Endothelial cell of umbilical vein (primary cell): ENCODE results near the gene SETD3. TPM values are rescaled to one million over a fixed set of nuclear protein-coding genes. Genes with fewer than 3 reads are reported as not detected.

ENCODE experiments used
- BruUV-seq: library from RNA; stranded (reverse); fragments of 400-500 nt; replicated peaks from 2 replicates; lab custom pipeline; 2021; lab: Mats Ljungman, UMichigan
- CTCF ChIA-PET: fragments of 300-600, 350-600 bp; sonication (Branson Sonifier 250); formaldehyde crosslinking; loops from one replicate; lab custom pipeline; 2021; ENCODE audit warnings: antibody characterized with exemption, inconsistent platforms; lab: Charles Lee
- POLR2A ChIA-PET: fragments of 300-600, 350-600 bp; sonication (Branson Sonifier 250); formaldehyde crosslinking; loops from one replicate; lab custom pipeline; 2021; ENCODE audit warnings: antibody characterized with exemption, inconsistent platforms; lab: Charles Lee
- DNase-seq: peaks from one replicate; pipeline ENCODE4 v3.0.0-alpha.2; 2011; ENCODE audit warnings: low read depth, low spot score
- FAIRE-seq: peaks from 2 replicates; lab custom pipeline; 2011; peaks lifted over from hg19 to GRCh38; lab: Jason Lieb, UNC
- H2AFZ ChIP-seq: 2 replicates; pipeline ENCODE4 v1.6.0; 2012; ENCODE audit warnings: low read depth, low read length, control low read depth, inconsistent platforms
- H3K27ac ChIP-seq: 2 replicates; pipeline ENCODE4 v1.5.1; 2011; ENCODE audit warnings: low read depth, mild to moderate bottlenecking, control low read depth, low read length, moderate library complexity; ENCODE audit not compliant: insufficient read depth
- H3K27me3 ChIP-seq, 2 experiments: 2 replicates each; pipeline versions ENCODE4 v1.6.0 to v1.6.1; 2011; ENCODE audit warnings: low read length in 2 of 2, mixed read lengths in 1 of 2; ENCODE audit not compliant: control insufficient read depth in 2 of 2, insufficient read depth in 2 of 2
- H3K36me3 ChIP-seq, 2 experiments: 2 replicates in 1 of 2; 3 replicates in 1 of 2; pipeline ENCODE4 v1.5.1; 2011; ENCODE audit warnings: low read length in 2 of 2, mild to moderate bottlenecking in 1 of 2, moderate library complexity in 1 of 2; ENCODE audit not compliant: control insufficient read depth in 2 of 2, insufficient read depth in 2 of 2; ENCODE audit errors: extremely low read depth in 1 of 2
- H3K4me1 ChIP-seq: 3 replicates; pipeline ENCODE4 v1.5.1; 2011; ENCODE audit warnings: mild to moderate bottlenecking, low read length; ENCODE audit not compliant: control insufficient read depth, insufficient read depth; ENCODE audit errors: extremely low read depth
- H3K4me2 ChIP-seq: 2 replicates; pipeline ENCODE4 v1.6.1; 2011; ENCODE audit warnings: low read length, control low read depth, mixed read lengths; ENCODE audit not compliant: insufficient read depth
- H3K4me3 ChIP-seq, 3 experiments: fragments of 200-600 bp in 1 of 3; sonication (generic), shearing (Covaris generic) in 1 of 3; replicated peaks in 1 of 3; 2 replicates each; pipeline ENCODE4 v1.5.1; 2011 to 2016; ENCODE audit warnings: control low read depth in 3 of 3, low read length in 3 of 3, mild to moderate bottlenecking in 2 of 3, inconsistent platforms in 1 of 3, low read depth in 1 of 3, moderate library complexity in 1 of 3; ENCODE audit not compliant: insufficient read depth in 1 of 3
- H3K79me2 ChIP-seq: 2 replicates; pipeline ENCODE4 v1.6.0; 2012; ENCODE audit warnings: low read length, inconsistent platforms; ENCODE audit not compliant: control insufficient read depth, insufficient read depth
- H3K9ac ChIP-seq: replicated peaks from 2 replicates; pipeline ENCODE3; 2011; ENCODE audit warnings: low read length, control low read depth; ENCODE audit not compliant: insufficient read depth; ENCODE audit errors: extremely low read depth
- H3K9me1 ChIP-seq: replicated peaks from 3 replicates; pipeline ENCODE4 v1.6.0; 2011; ENCODE audit warnings: mild to moderate bottlenecking, low read length; ENCODE audit not compliant: control insufficient read depth, insufficient read depth; ENCODE audit errors: extremely low read depth
- H3K9me3 ChIP-seq: replicated peaks from 2 replicates; pipeline ENCODE4 v1.5.1; 2012; ENCODE audit warnings: low read length, inconsistent platforms; ENCODE audit not compliant: control insufficient read depth, insufficient read depth
- H4K20me1 ChIP-seq: replicated peaks from 2 replicates; pipeline ENCODE3; 2011; ENCODE audit warnings: mild to moderate bottlenecking, low read length; ENCODE audit not compliant: control insufficient read depth, insufficient read depth; ENCODE audit errors: extremely low read depth
- EZH2 ChIP-seq: IDR thresholded peaks from 2 replicates; pipeline ENCODE4 v1.6.1; 2012; ENCODE audit warnings: borderline replicate concordance, low read depth, mild to moderate bottlenecking, moderate library complexity, low read length, inconsistent platforms; ENCODE audit not compliant: severe bottlenecking
- FOS ChIP-seq: IDR thresholded peaks from 2 replicates; pipeline ENCODE4 v1.6.1; 2011; ENCODE audit warnings: mild to moderate bottlenecking, low read length, moderate library complexity, borderline replicate concordance; ENCODE audit not compliant: insufficient read depth
- GATA2 ChIP-seq: IDR thresholded peaks from 2 replicates; pipeline ENCODE4 v1.7.0; 2011; ENCODE audit warnings: low read depth, mild to moderate bottlenecking, moderate library complexity, mixed read lengths, low read length; ENCODE audit not compliant: insufficient read length, insufficient read depth
- JUN ChIP-seq: IDR thresholded peaks from 2 replicates; pipeline ENCODE4 v1.6.1; 2011; ENCODE audit warnings: borderline replicate concordance, low read depth; ENCODE audit not compliant: insufficient read length, insufficient read depth
- MAX ChIP-seq: IDR thresholded peaks from 2 replicates; pipeline ENCODE4 v1.6.1; 2011; ENCODE audit not compliant: insufficient read depth, insufficient read length
- MYC ChIP-seq: IDR thresholded peaks from one replicate; pipeline ENCODE4 v1.6.1; 2011; ENCODE audit warnings: mild to moderate bottlenecking, low read depth, low read length
- POLR2A ChIP-seq: IDR thresholded peaks from 2 replicates; pipeline ENCODE4 v1.6.1; 2012; ENCODE audit warnings: low read depth, mild to moderate bottlenecking, control low read depth, low read length
- POLR2AphosphoS5 ChIP-seq: IDR thresholded peaks from 2 replicates; pipeline ENCODE4 v1.6.1; 2012; ENCODE audit warnings: low read depth, mild to moderate bottlenecking, control low read depth, low read length, moderate library complexity; ENCODE audit not compliant: insufficient read depth
- dilution Hi-C: fragments of 300-500 bp; cut with MboI; formaldehyde crosslinking; loops from one replicate; pipeline ENCODE4 v1.15.0; 2019; ENCODE audit warnings: low sequenced_read_pairs; ENCODE audit not compliant: extremely low pct_ligation_motif_present
- intact Hi-C: fragments of 100-400 bp; cut with micrococcal nuclease; formaldehyde crosslinking; loops from one replicate; pipeline ENCODE4 v1.10.0; 2022
- polyA plus RNA-seq, 4 experiments: library from polyadenylated mRNA; depleted of rRNA in 3 of 4; stranded (reverse) in 3 of 4; unstranded in 1 of 4; fragments of >200 nt; gene quantifications; 2 replicates each; pipeline versions ENCODE4 v1.2.1 to v1.2.3, GENCODE V29; 2011 to 2012; ENCODE audit warnings: missing spikeins in 1 of 4
- total RNA-seq: library from RNA; stranded (reverse); gene quantifications from 2 replicates; pipeline ENCODE4 v1.2.3, GENCODE V29; 2021
- TF ChIP-seq, protein P1 (sequence below), 2 donors: IDR thresholded peaks; 1 replicate in 1 of 2; 2 replicates in 1 of 2; pipeline ENCODE4 v1.5.1; 2011; ENCODE audit warnings: low read length in 2 of 2, mild to moderate bottlenecking in 2 of 2, moderate library complexity in 2 of 2, control low read depth in 1 of 2, inconsistent platforms in 1 of 2, low read depth in 1 of 2; ENCODE audit not compliant: insufficient read depth in 1 of 2; ENCODE audit errors: extremely low read depth in 1 of 2

The SETD3 gene
- total and polyA plus RNA-seq, 2 donors (not counting 3 experiments of a cell fraction or from before 2014, with no cell fraction given) = 18.1 to 53.1 TPM

- POLR2A ChIA-PET = no interaction called here
- Histone ChIP-seq H3K9ac (no peak overlapping the region), H3K79me2 (peaks cover 90% of the 10 kb centered on the region), H4K20me1 (peaks cover 3% of the 10 kb centered on the region), H3K4me1 (peaks cover 22% of the 10 kb centered on the region), H3K27ac (no peak overlapping the region), H3K4me3 (no peak overlapping the region), H3K36me3 (no peaks in the 10 kb centered on the region), H3K9me1 (no peaks in the 10 kb centered on the region), H3K27me3 (no peaks in the 10 kb centered on the region), H3K4me2 (no peak overlapping the region), H3K9me3 (no peaks in the 10 kb centered on the region), H2AFZ (no peak overlapping the region)
- DNase-seq (no peak), FAIRE-seq (no peak)
- BruUV-seq = no TSS peak
- intact Hi-C loops = no loop called here
- dilution Hi-C loops = no loop called here
- CTCF ChIA-PET = interaction anchor here (1.3 to 1.5 kb wide), 2 partner anchors 12 to 57 kb away, joined by 3 to 4 read pairs; no protein-coding TSS in a partner anchor
- no peak for TF ChIP-seq MYC
- no peak for TF ChIP-seq POLR2A
- TF ChIP-seq, protein P1, sequence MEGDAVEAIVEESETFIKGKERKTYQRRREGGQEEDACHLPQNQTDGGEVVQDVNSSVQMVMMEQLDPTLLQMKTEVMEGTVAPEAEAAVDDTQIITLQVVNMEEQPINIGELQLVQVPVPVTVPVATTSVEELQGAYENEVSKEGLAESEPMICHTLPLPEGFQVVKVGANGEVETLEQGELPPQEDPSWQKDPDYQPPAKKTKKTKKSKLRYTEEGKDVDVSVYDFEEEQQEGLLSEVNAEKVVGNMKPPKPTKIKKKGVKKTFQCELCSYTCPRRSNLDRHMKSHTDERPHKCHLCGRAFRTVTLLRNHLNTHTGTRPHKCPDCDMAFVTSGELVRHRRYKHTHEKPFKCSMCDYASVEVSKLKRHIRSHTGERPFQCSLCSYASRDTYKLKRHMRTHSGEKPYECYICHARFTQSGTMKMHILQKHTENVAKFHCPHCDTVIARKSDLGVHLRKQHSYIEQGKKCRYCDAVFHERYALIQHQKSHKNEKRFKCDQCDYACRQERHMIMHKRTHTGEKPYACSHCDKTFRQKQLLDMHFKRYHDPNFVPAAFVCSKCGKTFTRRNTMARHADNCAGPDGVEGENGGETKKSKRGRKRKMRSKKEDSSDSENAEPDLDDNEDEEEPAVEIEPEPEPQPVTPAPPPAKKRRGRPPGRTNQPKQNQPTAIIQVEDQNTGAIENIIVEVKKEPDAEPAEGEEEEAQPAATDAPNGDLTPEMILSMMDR (IDR thresholded peaks at IDR 0.05; ENCODE audit: extremely low read depth in 1 of 2, insufficient read depth in 1 of 2, low read depth in 1 of 2, low read length in 2 of 2) = no peak
- no peak for TF ChIP-seq FOS
- TF ChIP-seq EZH2 = no peak
- no peak for TF ChIP-seq GATA2
- TF ChIP-seq POLR2AphosphoS5 = no peak
- TF ChIP-seq MAX = no peak
- no peak for TF ChIP-seq JUN
Observed at GRCh38 chr14:99472937-99473336, 7.7 kb downstream of the SETD3 start.
